ENCODE measurements around the gene ZNF236. TPM values are rescaled to one million over a fixed set of nuclear protein-coding genes. Genes with fewer than 3 reads are reported as not detected.

Gene ZNF236
- total RNA-seq, 1 donor from 2014 or later = 6.5 TPM

DNA sequence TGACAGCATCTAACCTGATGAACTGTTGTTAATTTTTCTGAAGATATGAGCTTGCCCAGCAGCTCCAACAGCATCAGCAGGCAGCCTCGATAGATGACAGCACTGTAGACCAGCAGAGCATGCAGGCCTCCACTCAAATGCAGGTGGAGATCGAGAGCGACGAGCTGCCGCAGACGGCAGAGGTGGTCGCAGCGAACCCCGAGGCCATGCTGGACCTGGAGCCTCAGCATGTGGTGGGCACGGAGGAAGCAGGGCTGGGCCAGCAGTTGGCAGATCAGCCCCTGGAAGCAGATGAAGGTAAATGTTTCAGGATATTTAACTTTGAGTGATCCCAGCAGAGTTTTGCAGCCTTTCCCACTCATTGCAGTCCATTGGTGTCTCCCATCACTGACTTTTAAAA, 85.9 kb downstream of the ZNF236 start:
- no peak for DNase-seq (ENCODE audit: low read depth in 2 of 2)

DNA sequence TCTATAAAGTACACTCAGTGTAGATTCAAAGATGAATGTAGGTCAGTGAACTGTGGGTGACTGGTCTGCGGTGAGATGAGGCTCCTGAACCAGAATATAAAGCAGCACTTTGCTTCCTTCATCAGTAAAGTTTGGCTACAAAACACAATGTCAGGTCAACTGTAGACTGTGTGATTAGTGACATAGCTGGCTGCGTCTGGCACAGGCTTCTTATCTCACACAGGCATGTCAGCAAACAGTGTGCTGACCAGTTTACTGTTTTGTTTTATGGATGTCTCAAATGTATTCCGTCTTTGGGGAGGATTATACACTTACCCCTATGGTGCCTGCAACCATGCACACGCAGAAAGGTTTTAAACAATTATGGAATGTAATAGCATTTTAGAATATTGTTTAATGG, 87.1 kb downstream of the ZNF236 start:
- no peak for DNase-seq (ENCODE audit: low read depth in 2 of 2)

DNA sequence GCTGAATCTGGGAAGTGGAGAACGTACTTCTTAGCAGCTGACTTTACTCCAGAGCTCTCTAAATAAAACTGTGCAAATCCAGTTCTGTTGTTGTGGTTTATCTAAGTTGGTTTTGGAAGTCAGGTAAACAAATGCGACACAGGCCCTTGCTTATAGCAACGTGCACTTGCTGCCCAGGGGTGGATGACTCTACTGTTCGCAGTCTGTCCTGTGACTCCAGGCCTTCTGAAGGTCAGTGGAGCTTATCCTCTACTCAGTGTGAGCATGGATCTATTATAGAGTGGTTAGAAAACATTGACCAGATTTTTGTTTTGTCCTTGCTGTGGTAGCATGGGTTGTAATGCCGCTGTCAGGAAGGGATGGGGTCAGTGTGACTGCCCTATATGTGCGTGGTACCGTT, 89.1 kb downstream of the ZNF236 start:
- no peak for DNase-seq (ENCODE audit: low read depth in 2 of 2)

DNA sequence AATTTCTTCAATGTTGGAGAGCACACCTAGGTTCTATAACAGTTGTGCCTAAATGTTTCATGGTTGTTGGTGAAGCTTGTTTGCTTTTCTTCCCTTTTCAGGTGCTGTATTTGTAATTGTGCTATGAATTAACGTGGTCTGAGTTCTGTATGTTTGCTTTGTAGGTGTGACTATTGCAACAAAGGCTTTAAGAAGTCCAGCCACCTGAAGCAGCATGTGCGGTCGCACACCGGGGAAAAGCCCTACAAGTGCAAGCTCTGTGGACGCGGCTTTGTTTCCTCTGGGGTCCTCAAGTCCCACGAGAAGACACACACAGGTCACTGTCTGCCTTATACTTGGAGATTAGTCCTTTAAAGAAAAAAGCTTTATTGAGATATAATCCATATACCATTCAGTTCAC, 91.2 kb downstream of the ZNF236 start:
- no peak for DNase-seq (ENCODE audit: low read depth in 2 of 2)

DNA sequence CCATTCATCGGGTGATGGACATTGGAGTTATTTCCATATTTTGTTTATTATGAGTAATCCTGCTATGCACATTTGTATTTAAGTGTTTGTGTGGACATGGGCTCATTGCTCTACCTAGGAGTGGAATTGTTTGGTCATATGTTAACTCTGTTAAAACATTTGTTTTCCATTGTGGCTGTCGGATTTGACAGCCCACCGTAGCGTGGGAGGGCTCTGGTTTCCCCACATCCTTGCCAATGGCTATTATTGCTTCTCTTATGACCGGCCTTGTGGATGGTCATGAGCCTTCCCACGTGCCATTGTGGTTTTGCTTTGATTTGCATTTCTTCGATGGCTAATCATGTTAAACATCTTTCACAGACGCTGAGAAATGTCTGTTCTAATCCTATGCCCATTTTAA, 92.0 kb downstream of the ZNF236 start:
- DNase-seq (ENCODE audit: low read depth in 2 of 2) = no peak

DNA sequence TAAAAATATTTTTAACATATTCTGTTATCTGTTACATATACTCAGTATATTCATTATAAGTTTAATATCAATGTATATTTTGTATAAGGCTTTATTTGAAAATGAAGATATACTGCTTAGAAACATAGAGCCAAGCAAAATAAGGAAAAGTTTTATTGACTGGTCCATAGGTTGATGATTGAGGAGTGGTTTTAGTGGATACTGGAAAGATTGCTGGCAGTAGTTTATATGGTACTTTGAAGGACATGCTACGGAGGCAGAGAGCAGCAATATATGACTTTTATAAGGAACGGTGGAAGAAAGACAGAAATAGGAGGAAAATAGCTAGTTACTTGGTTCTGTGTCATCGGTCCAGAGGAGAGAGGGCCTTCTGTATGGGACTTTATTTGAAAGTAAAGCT, 92.4 kb downstream of the ZNF236 start:
- no peak for DNase-seq (ENCODE audit: low read depth in 2 of 2)

DNA sequence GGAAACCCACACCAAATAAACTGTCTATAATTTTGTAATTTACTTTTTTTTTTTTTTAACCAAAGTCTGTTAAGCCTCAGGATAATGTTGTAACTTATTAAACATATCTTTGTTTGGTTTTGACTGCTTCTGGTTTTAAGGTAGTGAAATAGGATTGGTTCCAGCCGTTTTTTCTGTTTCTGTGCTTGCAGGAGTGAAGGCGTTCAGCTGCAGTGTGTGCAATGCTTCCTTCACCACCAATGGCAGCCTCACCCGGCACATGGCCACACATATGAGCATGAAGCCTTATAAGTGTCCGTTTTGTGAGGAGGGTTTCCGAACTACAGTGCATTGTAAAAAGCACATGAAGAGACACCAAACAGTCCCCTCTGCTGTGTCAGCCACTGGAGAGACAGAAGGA, 93.1 kb downstream of the ZNF236 start:
- no peak for DNase-seq (ENCODE audit: low read depth in 2 of 2)

DNA sequence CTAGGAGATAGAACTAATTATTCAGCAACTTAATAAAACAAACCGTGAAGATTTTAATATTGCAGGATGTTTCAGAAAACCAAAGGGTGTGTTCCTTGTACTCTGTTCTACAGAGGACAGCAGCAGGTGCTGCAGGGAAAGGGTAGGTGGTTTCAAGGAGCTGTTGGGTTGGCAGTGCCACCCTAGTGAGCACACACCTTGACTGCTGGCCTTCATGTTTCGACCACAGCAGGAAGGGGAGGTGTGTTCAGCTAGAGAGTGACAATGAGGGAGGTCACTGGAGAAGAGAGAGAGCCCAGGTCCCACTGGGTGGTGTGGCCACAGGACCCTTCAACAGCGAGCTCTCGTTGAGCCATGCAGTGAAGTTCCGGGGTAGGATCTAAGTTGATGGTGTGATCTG, 98.6 kb downstream of the ZNF236 start:
- DNase-seq (ENCODE audit: low read depth in 2 of 2) = no peak

DNA sequence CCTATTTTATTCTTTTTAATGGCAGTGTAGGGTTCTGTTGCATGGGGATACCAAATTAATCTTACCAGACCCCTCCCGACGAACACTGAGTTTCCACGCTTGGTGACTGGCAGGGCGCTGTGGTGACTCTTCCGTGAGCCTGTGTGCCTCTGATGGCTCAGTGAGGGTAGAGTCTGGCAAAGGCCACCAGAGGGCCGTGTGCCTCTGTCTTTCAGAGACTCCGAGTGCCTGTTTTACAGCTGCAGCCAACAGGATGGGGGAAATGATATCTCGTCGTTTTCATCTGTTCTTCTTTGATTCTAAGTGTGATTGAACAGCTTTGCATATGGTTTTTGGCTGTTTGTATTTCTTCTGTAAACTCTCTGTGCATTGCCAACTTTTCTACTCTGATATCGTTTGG, 99.8 kb downstream of the ZNF236 start:
- peak; percentile 73 to 86 for DNase-seq (ENCODE audit: low read depth in 2 of 2)

DNA sequence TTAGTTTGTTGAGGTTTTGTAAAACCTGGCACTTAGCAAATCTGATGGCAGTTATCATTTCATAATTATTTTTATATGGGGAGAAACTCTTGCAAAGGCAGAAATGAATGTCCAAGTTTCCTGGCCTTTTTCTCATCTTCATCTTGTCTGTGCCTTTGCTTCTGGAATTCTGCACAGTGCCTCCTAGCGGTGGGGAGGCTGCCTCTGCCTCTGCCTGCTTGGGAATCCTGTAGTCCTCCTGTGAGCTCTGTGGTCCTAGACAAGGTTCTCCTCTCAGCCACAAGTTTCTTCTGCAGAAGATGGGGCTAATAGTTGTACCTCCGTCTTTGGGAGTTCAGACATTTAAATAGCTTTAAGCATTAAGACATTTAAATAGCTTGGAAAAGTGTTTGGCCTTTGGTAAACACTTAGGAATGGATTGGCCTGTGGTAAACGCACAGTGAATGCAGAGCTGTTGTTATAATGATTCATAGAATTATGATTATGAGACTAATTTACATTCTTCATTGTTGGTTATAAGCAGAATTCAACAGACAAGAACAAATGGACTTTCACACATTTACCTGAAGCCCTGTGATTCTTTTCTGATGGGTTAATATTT, 101.2 kb downstream of the ZNF236 start:
- peak; percentile 25 to 29 for DNase-seq (ENCODE audit: low read depth in 2 of 2)

DNA sequence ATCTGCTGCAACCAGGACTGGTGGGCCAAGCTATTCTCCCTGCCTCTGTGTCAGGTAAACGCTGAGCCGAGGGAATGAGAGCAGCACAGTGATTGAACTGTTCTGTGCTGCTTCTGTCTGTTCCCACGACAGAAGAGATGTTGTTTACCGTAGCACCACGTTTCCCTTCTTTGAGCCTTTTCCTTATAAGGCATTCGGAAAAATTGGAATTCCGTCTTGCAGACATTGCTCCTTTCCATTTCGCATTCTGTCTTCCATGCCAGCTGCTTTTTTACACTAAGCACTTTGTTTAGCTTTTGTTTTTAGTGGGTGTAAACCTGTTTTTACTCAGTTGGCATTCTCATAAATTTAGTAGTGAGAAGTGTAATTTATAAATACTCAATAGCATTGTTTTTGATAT, 103.1 kb downstream of the ZNF236 start:
- DNase-seq (ENCODE audit: low read depth in 2 of 2) = no peak

DNA sequence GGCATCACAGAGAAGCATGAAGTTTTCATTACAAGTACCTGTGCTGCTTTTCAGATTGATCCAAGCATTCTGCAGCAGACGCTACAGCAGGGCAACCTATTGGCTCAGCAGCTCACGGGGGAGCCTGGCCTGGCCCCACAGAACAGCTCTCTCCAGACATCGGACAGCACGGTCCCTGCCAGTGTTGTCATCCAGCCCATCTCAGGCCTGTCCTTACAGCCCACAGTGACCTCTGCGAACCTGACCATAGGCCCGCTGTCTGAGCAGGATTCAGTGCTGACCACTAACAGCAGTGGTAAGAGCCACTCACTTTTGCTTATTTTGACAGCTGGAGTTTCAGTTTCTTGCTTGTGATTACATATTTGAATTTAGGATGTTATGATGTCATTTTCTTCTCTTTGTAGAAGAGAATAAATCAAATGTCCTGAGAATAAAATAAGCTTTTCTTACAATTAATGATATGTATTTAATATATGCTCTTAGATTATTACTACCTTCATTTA, 104.9 kb downstream of the ZNF236 start:
- DNase-seq (ENCODE audit: low read depth in 2 of 2) = no peak

DNA sequence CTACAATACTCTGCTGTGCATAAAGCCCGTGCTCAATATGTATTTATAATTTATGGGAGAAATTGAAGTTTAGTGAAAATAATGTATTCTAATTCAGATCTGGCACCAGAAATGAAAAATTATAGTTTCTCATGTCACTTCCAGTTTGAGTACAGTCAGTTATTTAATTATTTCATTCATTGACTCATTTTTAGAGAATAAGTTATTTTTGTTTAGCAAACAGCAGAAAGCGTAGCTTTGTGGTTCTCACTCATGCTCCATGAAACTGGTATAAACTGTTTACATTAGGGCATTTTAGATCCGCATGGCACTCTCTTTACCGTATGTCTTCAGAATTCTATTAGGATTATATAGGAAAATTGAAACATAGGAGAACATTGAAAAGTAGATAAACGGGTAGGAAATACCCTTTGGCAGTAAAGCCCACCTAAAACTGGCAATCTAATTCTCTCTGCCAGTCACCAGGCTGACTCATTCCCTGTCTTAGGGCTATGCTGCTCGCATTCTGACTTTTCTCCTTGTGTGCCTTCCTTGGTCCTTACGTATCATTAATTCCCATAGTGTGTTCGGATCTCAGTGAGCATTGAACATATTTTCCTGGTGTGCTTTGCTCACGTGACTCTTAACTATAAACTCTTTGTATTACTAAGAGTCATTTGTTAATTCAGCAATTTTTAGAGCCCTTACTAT, 106.0 kb downstream of the ZNF236 start:
- DNase-seq (ENCODE audit: low read depth in 2 of 2) = no peak

DNA sequence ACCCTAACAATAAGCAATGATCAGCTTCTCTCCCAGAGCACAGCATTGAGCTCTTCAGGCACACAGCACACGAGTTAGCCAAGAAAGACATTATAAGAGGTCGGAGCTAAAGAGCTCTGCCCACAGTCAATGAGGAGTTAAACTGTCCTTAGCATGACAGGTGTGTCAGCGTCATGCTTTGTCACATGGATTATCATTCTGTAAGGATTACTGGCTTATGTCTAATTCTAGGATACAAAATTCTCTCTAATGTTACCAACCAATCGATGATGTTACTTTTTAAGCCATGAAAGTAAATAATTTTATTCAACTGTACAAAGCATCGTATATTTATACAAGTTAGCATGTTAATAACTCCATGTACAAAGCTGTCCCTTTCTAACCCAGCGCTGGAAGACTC, 108.8 kb downstream of the ZNF236 start:
- DNase-seq (ENCODE audit: low read depth in 2 of 2) = no peak

DNA sequence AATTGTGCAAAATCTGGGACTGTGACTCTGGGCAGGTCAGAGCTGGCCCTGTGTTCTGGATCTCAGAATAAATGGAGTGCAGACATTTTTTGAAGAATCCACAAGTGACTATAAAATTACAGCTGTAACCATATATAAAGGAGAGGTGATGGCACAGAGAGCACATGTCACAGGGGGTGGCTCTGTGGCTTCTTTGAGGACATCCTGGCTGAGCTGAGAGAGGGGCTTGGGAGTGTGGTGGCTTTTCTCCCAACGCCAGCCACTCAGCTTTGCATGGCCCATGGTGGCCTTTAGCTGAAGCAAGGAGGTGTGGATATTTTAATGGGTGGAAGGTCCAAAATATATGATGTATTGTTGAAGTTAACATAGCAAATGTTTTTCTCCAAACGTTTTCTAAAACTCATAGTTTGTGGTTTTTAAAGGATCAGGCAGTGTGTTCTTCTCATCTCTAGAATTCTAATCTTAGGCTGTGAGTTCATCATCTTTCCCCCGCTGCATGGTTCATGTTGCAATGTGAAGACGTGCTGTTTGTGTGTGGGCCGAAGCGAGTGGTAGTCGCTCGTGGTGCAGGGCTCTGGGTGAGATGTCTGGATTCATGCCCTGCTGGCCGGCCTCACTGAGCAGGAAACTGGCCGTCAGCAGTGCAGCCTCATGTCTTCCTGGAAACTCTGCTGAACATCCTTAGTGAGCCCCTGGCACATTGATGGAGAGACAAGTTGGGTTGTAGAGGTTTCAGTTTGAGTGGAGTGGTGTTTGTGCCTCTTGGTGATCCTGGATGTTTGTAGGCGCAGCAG, 109.9 kb downstream of the ZNF236 start:
- peak; percentile 41 to 69 for DNase-seq (ENCODE audit: low read depth in 2 of 2)

DNA sequence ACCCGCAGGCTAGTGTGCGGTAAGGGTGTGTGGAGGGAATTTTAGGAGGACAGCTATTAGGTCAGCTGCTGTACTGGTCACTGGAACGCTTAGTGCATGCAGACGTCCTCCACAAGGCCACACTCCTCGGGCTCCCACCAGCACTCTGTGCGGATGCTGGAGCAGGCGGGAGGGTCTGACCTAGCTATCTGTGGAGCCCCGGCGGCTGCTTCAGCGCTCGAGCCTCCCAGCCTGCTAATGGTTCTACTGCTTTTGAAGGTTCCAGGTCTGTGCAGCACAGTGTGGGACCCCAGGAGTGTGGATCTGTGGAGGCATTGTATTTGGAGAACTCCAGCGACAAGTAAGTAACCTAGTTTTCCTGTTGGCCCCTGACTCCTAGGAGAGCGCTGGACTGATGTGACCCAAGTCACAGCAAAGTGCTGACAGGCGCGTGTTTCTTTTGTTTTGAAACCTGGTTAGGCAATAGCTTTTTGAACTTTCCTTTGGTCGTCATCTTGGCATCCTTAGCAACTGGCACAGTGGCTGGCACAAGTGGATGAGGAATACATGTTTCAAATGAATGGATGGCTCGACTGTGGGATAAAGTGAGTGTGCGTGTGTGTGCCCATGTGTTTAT, 113.5 kb downstream of the ZNF236 start:
- DNase-seq (ENCODE audit: low read depth in 2 of 2) = no peak

DNA sequence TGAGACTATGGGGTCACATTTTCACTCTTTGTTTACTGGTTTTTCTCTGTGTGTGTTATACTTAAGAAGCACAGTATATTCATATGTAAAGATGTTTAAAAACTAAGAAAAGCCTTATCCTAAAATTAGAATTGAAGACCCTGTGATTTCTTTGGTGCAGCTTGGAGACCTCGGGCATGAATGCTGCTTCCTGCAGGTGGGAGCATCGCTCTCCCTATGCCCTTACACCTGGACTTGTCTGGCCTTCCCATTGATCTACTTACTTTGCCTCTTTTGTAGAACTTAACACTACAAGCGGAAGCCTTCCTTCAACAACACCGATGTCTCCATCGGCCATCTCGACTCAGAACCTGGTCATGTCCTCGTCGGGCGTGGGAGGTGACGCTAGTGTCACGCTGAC, 114.5 kb downstream of the ZNF236 start:
- DNase-seq (ENCODE audit: low read depth in 2 of 2) = no peak

DNA sequence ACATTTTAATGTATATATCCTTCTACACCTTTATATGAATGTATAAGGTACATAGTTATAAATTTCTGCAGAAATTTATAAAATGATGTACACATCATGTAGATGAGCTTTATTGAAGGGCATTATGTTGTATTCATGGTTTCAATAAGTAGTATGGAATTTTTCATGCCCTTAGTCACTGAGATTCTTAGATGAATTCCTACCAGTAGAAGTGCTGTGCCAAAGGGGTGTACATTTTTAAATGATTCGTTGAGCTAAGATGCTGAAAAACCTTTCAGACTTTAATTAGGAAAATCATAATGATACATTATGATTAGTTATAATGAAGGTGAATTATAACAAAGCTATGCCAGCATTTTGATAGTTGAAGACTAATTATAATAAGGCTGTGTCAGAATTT, 115.2 kb downstream of the ZNF236 start:
- no peak for DNase-seq (ENCODE audit: low read depth in 2 of 2)

DNA sequence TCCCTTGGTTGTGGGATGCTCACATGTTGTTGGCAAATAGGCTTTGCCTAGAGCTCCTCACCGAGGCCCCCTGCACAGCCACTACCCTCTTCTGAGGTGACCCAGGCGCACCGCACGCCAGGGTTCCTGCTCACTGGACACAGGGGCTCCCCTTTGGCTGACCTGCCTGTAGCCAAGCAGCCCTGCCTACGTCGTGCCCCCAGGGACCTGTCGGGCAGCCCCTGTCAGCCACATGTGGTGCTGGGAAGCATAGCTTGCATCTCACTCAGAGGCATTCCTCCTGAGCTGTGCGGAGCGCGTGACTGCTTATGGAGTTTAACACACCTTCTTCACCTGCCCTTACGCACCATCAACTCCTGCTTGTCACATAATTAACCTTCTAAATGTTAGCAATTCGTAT, 116.3 kb downstream of the ZNF236 start:
- no peak for DNase-seq (ENCODE audit: low read depth in 2 of 2)

DNA sequence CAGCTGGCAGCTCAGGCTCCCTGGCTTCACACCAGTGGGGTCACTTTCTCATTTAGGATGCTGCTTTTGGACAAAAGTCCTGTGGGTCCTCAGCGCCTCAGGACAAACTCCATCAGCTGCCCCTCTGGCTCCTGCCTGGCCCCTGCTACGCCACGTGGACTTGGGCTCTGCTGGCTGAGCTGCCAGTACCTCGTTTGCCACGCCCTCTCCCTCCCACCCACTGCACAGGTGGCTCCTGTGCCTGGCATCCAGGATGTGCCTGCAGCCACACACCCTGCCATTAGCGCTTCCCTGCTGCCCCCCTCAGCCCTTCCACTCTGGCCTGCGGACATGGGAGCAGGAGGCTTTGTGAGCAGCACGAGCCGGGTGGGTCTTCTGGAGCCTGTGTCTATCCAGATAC, 118.9 kb downstream of the ZNF236 start:
- DNase-seq (ENCODE audit: low read depth in 2 of 2) = no peak

DNA sequence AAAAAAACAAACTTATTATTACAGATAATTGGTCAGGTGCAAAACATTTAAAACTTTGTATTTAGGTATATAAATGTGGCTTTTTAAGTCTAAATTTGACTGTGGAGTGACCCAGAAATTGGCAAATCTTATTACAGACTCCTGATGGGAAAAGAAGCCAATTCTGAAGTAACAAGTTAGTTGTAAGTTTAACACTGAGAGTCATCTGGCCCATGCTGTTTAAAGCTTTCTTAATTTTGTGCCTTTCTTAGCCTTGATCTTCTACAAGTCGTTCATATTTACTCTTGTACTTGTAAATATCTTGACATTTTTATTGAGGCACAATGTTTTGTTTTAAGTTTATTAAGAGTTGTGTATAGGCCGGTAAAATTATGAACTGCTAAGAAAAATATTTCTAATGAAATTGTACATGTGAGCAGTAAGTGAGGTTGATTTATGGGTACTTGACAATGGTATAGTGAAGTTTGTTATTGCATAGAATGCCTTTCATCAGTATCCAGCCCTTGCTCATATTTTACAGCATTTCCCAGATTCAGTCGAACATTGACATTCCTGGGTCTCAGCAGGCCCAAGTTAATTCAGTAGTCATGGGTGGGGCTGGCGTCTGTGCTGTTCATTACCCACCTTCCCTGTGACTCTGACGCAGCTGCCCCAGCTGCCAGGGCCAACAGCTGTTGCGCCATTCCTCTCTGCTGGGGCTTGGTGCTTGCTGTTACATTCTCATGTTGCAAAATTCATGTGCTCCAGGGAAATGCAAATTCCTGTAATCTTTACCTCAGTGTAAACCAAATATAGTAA, 121.4 kb downstream of the ZNF236 start:
- DNase-seq (ENCODE audit: low read depth in 2 of 2) = no peak
